ENCODE data around the gene APRT. TPM values are rescaled to one million over a fixed set of nuclear protein-coding genes. Genes with fewer than 3 reads are reported as not detected.

The APRT gene
- total and polyA plus RNA-seq, 9 of the 15 experiments (the other 6 are each of a cell fraction or from before 2014, with no cell fraction given), result 41.7 to 409 (median 146) TPM

DNA sequence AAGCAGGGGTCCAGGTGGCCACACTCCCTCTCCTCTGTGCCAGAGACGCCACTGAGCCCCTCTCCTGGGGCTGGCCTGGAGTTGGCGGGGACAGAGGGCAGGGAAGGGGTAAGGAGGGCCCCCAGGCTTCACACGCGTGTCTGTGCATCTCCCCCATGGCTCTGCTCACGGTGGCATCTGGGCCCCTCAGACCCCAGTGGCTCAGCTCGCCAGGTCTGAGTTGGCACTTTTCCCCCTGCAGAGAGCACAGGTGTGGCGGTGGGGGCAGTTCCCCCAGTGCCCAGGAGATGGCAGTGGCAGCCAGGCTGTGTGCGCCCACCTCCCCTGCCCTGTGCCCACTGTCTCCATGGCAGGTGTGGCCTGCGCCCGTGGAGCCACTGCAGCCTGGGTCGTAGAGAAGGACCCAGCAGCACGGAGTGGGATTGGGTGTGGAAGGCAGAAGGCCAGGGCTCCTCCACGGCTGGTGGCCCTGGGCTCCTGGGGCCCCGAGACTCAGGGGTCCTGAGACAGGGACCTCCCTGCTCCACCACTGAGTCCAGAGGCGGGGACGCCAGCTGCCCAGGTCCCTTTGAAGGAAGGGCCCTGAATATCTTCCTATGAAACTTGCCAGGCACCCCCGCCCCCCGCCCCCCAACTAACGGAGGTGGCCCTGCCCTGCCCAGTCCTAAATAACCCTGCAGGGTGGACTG is 4.3 kb upstream of the APRT start (continued):
- TF ChIP-seq TBL1XR1 (IDR thresholded peaks at IDR 0.05; ENCODE audit: low read length in 2 of 2) (no peak), SNIP1 (IDR thresholded peaks at IDR 0.05; ENCODE audit: low read depth) (no peak), MIER1 (IDR thresholded peaks at IDR 0.05; ENCODE audit: low read depth) (no peak), SNRNP70 (optimal IDR thresholded peaks at IDR 0.05; ENCODE audit: low read depth, low read length) (no peak), XRCC5 (IDR thresholded peaks at IDR 0.05; ENCODE audit: low read depth, low read length) (0 out of 2 replicates have a peak, but pooled peaks have one; percentile 50), NRF1 (conservative IDR thresholded peaks at IDR 0.05 in 1 of 2, IDR thresholded peaks at IDR 0.05 in 1 of 2) (no peak), YY1 (IDR thresholded peaks at IDR 0.05; ENCODE audit: borderline replicate concordance in 1 of 3, control insufficient read depth in 1 of 3, extremely low read depth in 1 of 3, insufficient read depth in 3 of 3, insufficient read length in 1 of 3, insufficient replicate concordance in 2 of 3, low read depth in 1 of 3, low read length in 2 of 3) (peak in 1 of 3 experiments; percentile 11), NR3C1 (CRISPR knock-in tag; IDR thresholded peaks at IDR 0.05) (no peak), SMC3 (conservative IDR thresholded peaks at IDR 0.05; ENCODE audit: insufficient read depth, low read depth, low read length) (peak; percentile 83; the same call in 1 of the 2 replicates), STAG1 (CRISPR knock-in tag; IDR thresholded peaks at IDR 0.05; ENCODE audit: borderline replicate concordance) (peak; percentile 95), GTF2A2 (tag; IDR thresholded peaks at IDR 0.05) (no peak), ZBTB7A (IDR thresholded peaks at IDR 0.05; ENCODE audit: borderline replicate concordance, control insufficient read depth, low read depth, low read length) (peak; percentile 30; the same call in 1 of the 2 replicates), NR2F6 (CRISPR knock-in tag; IDR thresholded peaks at IDR 0.05) (no peak), C11orf30 (IDR thresholded peaks at IDR 0.05; ENCODE audit: low read depth) (peak; percentile 62), ARID2 (IDR thresholded peaks at IDR 0.05) (0 out of 2 replicates have a peak, but pooled peaks have one; percentile 38), RB1 (IDR thresholded peaks at IDR 0.05; ENCODE audit: low read depth) (peak; percentile 39; the same call in 1 of the 2 replicates)
- TF ChIP-seq, protein P1, sequence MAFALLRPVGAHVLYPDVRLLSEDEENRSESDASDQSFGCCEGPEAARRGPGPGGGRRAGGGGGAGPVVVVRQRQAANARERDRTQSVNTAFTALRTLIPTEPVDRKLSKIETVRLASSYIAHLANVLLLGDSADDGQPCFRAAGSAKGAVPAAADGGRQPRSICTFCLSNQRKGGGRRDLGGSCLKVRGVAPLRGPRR (CRISPR knock-in tag; IDR thresholded peaks at IDR 0.05), result no peak
- TF ChIP-seq, protein P2, sequence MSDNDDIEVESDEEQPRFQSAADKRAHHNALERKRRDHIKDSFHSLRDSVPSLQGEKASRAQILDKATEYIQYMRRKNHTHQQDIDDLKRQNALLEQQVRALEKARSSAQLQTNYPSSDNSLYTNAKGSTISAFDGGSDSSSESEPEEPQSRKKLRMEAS (CRISPR knock-in tag; IDR thresholded peaks at IDR 0.05), result 0 out of 2 replicates have a peak, but pooled peaks have one; percentile 27
- TF ChIP-seq, protein P3, sequence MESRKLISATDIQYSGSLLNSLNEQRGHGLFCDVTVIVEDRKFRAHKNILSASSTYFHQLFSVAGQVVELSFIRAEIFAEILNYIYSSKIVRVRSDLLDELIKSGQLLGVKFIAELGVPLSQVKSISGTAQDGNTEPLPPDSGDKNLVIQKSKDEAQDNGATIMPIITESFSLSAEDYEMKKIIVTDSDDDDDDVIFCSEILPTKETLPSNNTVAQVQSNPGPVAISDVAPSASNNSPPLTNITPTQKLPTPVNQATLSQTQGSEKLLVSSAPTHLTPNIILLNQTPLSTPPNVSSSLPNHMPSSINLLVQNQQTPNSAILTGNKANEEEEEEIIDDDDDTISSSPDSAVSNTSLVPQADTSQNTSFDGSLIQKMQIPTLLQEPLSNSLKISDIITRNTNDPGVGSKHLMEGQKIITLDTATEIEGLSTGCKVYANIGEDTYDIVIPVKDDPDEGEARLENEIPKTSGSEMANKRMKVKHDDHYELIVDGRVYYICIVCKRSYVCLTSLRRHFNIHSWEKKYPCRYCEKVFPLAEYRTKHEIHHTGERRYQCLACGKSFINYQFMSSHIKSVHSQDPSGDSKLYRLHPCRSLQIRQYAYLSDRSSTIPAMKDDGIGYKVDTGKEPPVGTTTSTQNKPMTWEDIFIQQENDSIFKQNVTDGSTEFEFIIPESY (CRISPR knock-in tag; IDR thresholded peaks at IDR 0.05), result peak; percentile 84
- TF ChIP-seq, protein P4, sequence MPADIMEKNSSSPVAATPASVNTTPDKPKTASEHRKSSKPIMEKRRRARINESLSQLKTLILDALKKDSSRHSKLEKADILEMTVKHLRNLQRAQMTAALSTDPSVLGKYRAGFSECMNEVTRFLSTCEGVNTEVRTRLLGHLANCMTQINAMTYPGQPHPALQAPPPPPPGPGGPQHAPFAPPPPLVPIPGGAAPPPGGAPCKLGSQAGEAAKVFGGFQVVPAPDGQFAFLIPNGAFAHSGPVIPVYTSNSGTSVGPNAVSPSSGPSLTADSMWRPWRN (IDR thresholded peaks at IDR 0.05; ENCODE audit: low read depth), result no peak
